ACHN (cell line): Measurements from ENCODE around the gene MYDGF.

Source experiments
- DNase-seq: peaks from one replicate; pipeline ENCODE4 v3.0.0-alpha.2; 2015
- in situ Hi-C: cut with HindIII; loops from 2 replicates; pipeline ENCODE4 v1.10.0; 2017; ENCODE audit warnings: low sequenced_read_pairs, low pct_ligation_motif_present, low pct_unique_long_range_greater_than_20kb

The MYDGF gene

DNA sequence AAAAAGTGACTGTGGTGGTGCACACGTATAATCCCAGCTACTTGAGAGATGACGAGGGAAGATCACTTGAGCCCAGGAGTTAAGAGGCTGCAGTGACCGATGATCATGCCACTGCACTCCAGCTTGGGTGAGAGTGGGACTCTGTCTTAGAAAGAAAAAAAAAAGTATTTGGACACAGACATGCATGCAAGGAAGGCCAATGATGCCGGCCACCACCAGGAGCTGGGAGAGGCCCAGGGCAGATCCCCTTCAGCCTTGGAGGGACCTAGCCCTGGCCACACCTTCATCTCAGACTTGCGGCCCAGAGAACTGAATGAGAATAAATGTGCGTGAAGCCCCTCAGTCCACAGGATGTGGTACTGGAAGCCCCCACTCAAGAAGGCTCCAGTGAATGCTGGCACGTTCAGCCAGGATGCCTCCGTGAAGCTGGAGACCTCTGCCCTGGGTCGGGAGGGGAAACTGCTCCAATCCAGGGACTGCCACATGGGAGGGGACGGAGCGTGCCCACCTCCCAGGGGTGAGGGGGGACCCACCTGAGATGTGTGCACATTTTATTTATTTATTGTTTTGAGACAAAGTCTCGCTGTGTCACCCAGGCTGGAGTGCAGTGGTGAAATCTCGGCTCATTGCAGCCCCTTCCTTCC is 16.2 kb downstream of the MYDGF start:
- no peak for DNase-seq
- in situ Hi-C loops: no loop called here

DNA sequence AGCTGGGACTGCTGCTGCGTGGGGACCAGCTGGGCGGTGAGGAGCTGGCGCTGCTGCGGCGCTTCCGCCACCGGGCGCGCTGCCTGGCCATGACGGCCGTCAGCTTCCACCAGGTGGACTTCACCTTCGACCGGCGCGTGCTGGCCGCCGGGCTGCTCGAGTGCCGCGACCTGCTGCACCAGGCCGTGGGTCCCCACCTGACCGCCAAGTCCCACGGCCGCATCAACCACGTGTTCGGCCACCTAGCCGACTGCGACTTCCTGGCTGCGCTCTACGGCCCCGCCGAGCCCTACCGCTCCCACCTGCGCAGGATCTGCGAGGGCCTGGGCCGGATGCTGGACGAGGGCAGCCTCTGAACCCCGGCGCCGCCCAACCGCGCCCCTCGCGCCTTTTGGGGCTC is 18.1 kb downstream of the MYDGF start:
- in situ Hi-C loops: no loop called here
- no peak for DNase-seq

DNA sequence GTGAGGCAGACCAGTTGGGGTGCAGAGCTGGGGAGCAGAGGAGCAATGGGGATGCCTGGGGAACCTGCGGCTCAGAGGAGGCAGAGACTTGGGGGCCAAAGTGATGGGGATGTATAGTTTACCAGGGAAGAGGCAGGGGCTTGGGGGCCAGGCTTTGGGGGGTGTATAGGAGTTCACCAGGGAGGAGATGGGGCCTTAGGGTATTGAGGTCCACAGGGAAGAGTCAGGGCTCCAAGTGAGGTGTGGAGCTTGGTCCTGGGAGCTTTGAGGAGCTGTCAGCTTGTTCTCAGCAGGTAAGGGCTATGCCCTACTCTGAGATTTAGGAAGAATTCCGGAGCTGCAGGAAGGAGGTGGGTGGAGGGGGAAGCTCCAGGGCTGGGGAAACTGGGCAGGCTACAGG is 20.0 kb downstream of the MYDGF start:
- in situ Hi-C loops: no loop called here
- no peak for DNase-seq

DNA sequence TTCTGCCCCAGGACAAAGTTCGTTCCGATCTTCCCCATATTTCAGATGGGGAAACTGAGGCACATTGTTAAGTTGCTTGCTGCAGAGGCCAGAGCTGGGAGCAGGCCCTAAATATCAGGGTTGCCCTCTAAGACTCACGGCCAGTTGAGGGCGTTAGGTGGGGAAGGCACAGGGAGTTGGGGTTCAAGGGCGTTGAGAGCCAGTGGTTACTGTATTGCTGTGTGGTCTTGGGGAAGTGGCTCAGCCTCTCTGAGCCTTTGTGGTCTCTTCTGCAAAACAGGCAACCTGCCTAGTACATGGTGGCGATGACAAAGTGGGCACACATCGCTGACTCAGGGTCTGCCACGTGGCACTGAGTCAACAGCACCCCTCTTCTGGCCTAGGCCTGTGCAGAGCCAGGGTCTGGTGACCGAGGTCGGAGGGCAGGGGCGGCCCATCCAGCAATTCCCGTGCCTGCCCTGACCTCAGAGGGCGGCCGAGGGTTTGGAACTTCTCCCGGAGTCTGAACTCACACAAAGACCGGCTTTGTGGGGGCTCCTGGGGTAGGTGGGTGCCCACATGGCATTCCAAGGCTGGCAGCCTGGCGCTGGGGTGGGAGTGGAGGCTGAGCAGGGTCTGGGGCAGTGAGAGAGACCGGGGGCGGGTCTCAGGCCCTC is 20.6 kb downstream of the MYDGF start:
- in situ Hi-C loops: no loop called here
- DNase-seq: no peak

DNA sequence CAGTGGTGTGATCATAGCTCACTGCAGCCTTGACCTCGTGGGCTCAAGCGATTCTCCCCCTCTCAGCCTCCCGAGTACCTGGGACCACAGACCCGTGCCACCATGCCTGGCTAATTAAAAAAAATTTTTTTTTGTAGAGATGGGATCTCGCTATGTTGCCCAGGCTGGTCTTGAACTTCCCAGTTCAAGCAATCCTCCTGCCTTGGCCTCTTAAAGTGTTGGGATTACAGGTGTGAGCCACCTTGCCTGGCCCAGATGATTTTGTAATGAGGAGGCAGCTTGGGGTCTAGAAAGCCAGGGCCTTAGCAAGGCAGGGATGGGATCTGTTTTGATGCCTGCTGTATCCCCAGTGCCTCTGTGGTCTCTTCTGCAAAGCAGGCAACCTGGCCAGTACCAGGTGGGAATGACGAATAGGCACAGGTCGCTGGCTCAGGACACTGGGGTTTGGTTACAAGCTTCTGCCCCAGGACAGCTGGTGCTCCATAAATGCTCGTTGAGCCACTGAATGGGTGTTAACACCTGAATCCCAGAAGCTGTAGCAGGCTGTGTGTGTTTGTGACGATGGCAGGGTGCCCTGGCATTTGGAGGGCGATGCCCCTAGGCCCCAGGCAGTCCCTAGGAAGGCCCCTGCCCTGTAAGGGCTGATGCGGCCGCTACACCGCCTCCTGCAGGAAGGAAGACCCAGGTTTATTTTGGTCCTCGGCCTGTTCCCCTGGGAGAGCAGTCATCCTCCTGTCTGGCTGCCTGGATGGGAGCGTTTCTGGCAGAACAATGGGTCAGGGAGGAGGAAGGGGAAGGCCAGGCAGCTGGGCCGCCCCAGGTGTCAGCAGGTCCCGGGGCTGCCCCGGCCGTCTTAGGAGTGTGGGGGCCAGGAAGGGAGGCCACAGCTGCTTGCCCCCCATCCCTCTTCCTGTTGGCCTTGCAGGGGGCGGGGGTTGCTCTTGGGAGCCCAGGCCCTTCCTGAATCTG is 22.2 kb downstream of the MYDGF start:
- no peak for DNase-seq
- in situ Hi-C loops: no loop called here

- no peak for DNase-seq
- in situ Hi-C loops: no loop called here
Measured at GRCh38 chr19:4645718-4646117, 24.4 kb downstream of the MYDGF start.

DNA sequence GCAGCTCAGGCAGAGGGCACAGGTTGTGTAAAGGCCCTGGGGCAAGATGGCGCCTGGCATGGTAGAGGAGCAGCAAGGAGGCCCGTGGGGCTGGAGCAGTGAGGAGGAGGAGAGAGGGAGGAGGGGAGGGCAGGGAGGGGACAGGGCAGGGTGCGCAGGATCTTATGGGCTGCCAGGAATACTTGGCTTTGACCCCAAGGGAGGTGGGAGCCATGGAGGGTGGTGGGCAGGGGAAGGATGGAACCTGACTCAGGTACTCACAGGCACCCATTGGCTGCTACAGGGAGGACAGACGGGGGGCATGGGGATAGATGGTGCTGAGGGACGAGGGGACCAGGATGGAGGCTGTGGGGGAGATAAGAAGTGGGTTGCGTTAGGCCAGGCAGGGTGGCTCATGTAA is 27.5 kb downstream of the MYDGF start:
- in situ Hi-C loops: no loop called here
- DNase-seq: no peak

DNA sequence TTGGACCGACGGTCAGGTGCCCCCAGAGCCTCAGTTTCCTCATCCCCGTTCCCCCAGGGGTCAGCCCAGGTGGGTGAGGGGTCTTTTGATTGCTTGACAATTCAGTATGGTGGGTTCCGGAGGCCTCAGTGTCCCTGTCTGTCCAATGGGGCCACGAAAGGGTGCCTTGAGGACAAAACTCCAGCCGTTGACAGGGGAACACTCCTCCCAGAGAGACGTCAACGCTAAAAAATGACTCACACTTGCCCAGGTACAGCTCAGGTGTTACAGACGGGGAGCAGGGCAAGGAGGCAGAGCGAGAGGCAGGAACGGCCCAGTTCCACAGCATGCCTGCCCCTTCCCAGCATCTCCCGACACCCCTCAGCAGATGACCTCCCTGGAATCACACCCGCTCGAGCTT is 29.0 kb downstream of the MYDGF start:
- DNase-seq: no peak
- in situ Hi-C loops: no loop called here

- DNase-seq: no peak
- in situ Hi-C loops: no loop called here
Measured at GRCh38 chr19:4640247-4641000, 29.7 kb downstream of the MYDGF start.

DNA sequence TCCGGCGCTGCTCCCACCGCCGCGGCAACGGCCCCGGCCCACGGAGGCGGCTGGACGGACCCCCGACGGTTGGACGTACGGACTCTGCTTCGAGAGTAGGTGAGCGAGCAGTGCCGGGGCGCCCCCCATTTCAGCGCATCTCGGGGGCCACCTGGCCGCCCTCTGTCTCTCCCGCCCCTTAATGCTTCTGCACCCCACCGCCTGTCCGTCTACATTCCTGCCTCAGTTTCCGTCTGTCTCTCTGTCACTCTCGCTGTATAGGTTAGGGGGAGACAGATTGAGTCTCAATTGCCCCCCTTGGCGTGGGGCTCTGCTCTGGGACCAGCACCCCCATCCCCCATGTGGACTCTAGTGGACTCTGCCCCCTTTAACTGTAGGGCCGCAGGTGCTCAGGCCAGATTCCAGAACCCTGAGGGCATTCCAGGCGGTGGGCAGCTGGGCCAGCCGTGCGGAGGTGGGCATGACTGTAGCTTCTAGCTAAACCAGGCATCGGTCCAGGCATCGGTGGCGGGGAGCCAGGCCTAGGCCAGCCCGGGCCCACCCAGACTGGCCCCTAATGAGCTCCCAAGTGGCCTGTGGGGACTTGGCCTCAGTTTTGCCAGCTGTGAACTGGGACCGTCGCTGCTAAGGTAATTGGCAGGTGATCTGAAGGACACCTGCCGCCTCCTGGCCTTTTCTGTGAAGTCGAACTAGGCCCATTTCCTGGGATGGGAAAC is 30.5 kb downstream of the MYDGF start:
- peak; percentile 23 for DNase-seq
- in situ Hi-C loops: no loop called here

DNA sequence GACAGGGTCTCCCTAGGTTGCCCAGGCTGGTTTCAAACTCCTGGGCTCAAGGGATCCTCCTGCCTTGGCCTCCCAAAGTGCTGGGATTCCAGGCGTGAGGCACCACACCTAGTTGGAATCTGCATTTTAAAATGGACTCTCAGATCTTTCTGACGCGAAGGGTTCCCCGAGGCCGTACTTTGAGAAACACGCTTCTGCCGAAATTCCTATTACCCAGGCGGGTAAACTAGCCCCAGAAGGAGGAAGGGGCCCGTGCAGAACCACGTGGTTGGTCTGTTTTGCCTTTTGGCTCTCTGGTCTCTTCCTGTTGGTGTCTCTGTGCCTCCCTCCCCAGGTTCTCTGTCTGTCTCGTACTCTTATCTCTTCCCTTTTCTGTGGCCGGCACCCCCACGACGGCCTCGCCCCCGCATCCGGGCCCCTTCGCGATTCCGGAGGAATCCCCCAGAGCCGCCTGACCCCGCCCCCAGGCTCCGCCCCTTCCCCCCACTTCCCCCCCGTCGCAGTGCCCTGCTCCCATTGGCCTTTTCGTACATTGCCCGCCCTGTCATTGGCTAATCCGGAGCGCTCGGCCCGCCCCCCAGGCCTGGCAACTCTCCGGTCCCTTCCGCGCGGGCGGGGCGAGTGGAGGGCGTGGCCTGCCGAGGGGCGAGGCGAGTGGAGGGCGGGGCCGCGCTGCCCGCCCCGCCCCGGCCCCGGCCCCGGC is 31.2 kb downstream of the MYDGF start, which contains the start of gene TNFAIP8L1:
Gene TNFAIP8L1, plus strand, starts transcription at position 689 of the 703 bp plus-strand sequence. CDS start 12,354 bp downstream, outside the sequence.
- DNase-seq: peak; percentile 92
- in situ Hi-C loops: no loop called here

- in situ Hi-C loops: no loop called here
- no peak for DNase-seq
Measured at GRCh38 chr19:4638317-4638716, 31.8 kb downstream of the MYDGF start.

- in situ Hi-C loops: no loop called here
- no peak for DNase-seq
Measured at GRCh38 chr19:4636761-4637160, 33.4 kb downstream of the MYDGF start.

DNA sequence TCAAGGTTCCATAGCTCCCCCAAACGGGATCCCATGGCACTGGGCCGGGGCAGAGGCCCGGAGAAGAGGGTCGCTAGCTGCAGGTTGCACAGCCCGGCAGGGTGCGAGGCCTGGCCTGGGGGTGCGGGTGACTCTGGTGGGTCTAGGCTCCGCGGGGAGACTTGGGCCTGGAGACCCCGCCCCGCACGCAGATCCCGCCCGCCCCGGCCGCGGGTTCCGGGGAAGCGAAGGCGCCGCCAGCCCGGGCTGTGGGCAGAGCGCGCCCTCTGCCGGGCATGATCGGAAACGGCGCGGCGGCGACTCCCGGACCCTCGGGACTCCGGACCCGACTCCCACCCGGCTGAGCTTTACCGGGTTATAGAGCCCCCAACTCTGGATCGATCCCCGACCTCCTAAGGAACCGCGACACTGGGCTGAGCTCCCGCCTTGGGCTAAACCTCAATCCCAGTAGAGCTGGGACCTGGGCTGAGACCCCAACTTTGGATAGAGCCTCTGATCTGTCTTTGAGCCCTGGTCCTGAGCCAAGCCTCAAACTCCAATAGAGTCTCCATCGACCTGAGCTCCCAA is 33.9 kb downstream of the MYDGF start:
- DNase-seq: peak; percentile 55

DNA sequence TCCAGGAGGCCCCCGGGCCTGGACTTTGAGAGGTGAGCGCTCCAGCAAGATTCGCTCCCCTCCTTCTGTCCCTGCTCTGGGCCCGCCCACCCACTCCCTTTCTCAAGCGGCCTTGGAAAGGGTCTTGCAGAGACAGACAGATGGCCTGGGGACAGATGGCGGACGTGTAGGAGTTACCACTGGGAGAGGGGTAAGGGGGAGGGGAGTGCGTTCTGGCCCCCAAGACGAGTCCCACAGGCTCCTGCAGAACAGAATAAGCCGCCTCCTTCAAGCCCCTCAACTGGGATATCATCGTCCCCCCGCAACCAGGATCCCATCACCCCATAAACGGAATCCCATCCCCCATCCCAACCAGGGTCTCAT is 34.4 kb downstream of the MYDGF start:
- in situ Hi-C loops: no loop called here
- DNase-seq: no peak

More for the DNA sequence above, 33.9 kb downstream of the MYDGF start:
- in situ Hi-C loops: no loop called here

- in situ Hi-C loops: no loop called here
Measured at GRCh38 chr19:4633140-4633967, 36.8 kb downstream of the MYDGF start.

More at GRCh38 chr19:4633140-4633967, 36.8 kb downstream of the MYDGF start:
- peak; percentile 87 for DNase-seq
